Measurements from ENCODE around the gene TSHR.

The TSHR gene

DNA sequence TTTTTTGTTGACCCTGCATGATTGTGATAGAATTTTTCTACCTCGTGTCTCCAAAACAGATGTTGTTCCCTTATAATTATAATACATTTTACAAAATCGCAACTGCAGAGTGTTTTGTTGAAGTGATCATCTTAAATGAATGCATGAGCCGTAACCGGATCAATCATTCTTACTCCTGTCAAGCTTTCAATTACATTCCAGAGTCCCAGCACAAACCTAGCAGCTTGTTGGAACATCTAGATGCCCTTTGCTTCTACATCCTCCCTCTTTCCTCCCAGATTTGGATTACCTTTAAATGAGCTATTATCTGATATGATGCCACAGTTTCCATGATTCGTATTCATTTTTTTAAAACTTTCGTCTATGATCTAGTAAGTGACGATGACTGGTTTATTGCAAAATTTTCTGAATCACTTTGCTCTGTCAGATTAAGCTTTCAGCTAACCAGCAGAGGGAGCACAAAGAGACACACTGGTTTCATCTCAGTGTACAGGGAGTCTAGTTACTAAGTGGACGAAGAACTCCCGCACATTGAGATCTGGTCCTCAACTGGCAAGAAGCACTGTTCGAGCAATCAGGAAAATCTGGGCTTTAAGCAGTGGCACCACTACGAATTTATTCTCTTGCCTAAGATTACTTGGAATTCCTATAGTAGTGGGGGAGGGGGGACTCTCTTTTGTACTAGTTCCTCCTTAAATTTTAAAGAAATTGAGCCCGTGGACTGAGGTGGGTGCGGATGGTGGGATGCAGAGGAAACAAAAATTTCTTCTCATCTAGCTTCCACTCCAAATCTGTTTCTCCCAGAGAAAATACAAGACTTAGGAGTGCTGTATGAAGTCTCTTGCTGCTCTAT, 40.9 kb downstream of the TSHR start:
- Histone ChIP-seq H3K27me3 (ENCODE audit: insufficient read depth, poor library complexity, severe bottlenecking) (peaks cover 30% of the 10 kb centered on the region), H3K36me3 (ENCODE audit: low read depth) (no peaks in the 10 kb centered on the region), H3K27ac (ENCODE audit: poor library complexity, severe bottlenecking) (no peak overlapping the region), H3K4me1 (ENCODE audit: insufficient read depth, poor library complexity, severe bottlenecking) (no peaks in the 10 kb centered on the region), H3K9me3 (ENCODE audit: severe bottlenecking) (no peaks in the 10 kb centered on the region), H3K4me3 (ENCODE audit: severe bottlenecking) (no peak overlapping the region)
- peak; percentile 89 for TF ChIP-seq CTCF (IDR thresholded peaks at IDR 0.05; ENCODE audit: poor library complexity, severe bottlenecking)
- DNase-seq (ENCODE audit: low spot score) (no peak), ATAC-seq (ENCODE audit: low read depth) (peak; percentile 98)

- no peak overlapping the region for H3K4me3 ChIP-seq (ENCODE audit: severe bottlenecking)
- no peaks in the 10 kb centered on the region for H3K36me3 ChIP-seq (ENCODE audit: low read depth)
- H3K27ac ChIP-seq (ENCODE audit: poor library complexity, severe bottlenecking): no peak overlapping the region
- TF ChIP-seq CTCF (IDR thresholded peaks at IDR 0.05; ENCODE audit: poor library complexity, severe bottlenecking): no peak
- peaks cover 30% of the 10 kb centered on the region for H3K27me3 ChIP-seq (ENCODE audit: insufficient read depth, poor library complexity, severe bottlenecking)
- H3K9me3 ChIP-seq (ENCODE audit: severe bottlenecking): no peaks in the 10 kb centered on the region
- DNase-seq (ENCODE audit: low spot score) (no peak), ATAC-seq (ENCODE audit: low read depth) (no peak)
- no peaks in the 10 kb centered on the region for H3K4me1 ChIP-seq (ENCODE audit: insufficient read depth, poor library complexity, severe bottlenecking)
Observed at GRCh38 chr14:81001447-81001846, 46.0 kb downstream of the TSHR start.

DNA sequence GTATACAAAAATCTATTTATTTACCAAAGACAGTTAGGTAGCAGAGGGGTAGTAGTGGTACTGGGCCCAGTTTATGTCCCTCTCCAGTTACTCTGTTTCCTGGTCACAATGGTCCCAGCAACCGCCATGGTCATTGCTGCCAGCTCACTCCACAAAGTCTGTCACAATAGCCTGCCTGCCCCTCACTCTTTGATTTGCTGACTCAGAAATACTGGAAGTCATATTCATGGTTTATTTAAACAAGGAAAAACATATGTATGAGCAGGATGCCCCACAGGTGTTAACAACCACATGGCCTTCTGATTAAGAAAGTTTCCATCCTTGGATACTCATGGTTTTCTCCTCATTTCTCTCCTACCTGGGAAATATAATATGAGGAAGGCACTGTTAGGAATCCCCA, 49.2 kb downstream of the TSHR start:
- peaks cover 4% of the 10 kb centered on the region for H3K27me3 ChIP-seq (ENCODE audit: insufficient read depth, poor library complexity, severe bottlenecking)
- H3K4me3 ChIP-seq (ENCODE audit: severe bottlenecking): no peak overlapping the region
- no peaks in the 10 kb centered on the region for H3K4me1 ChIP-seq (ENCODE audit: insufficient read depth, poor library complexity, severe bottlenecking)
- no peaks in the 10 kb centered on the region for H3K36me3 ChIP-seq (ENCODE audit: low read depth)
- H3K9me3 ChIP-seq (ENCODE audit: severe bottlenecking): no peaks in the 10 kb centered on the region
- H3K27ac ChIP-seq (ENCODE audit: poor library complexity, severe bottlenecking): no peak overlapping the region
- no peak for TF ChIP-seq CTCF (IDR thresholded peaks at IDR 0.05; ENCODE audit: poor library complexity, severe bottlenecking)
- DNase-seq (ENCODE audit: low spot score) (no peak), ATAC-seq (ENCODE audit: low read depth) (peak; percentile 25; the same call in 1 of the 3 replicates)

DNA sequence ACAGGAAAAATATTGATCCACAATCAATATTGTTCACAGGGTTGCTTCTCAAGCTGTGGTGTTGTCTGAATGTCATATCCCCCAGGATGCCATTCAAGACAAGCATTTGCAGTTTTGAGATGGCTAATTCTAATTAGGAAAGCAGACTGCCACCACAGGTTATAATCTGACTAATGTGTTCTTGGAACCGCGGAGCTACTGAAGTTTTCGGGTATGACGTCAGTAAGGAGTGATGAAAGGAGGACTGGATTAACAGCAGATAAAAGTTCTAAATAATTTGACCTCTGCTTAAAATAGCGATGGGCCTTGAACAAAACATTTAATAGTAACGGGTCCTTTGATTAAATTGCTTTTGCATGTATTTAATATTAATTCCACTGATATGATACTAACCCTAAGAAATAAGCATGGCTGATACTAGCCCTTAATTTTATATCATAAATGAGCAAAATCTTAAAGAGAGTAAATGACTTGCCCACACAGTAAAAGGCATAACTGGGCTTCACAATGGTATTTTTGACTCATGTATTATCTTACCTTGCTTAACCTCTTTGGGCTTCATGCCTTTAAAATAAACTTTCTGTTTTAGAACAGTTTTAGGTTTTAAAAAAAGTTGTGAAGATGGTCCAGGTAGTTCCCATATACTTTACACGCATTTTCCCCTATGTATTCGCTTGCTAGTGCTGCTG, 50.3 kb downstream of the TSHR start:
- Histone ChIP-seq H3K4me3 (ENCODE audit: severe bottlenecking) (no peak overlapping the region), H3K36me3 (ENCODE audit: low read depth) (no peaks in the 10 kb centered on the region), H3K9me3 (ENCODE audit: severe bottlenecking) (no peaks in the 10 kb centered on the region), H3K4me1 (ENCODE audit: insufficient read depth, poor library complexity, severe bottlenecking) (no peaks in the 10 kb centered on the region), H3K27me3 (ENCODE audit: insufficient read depth, poor library complexity, severe bottlenecking) (peaks cover 4% of the 10 kb centered on the region), H3K27ac (ENCODE audit: poor library complexity, severe bottlenecking) (no peak overlapping the region)
- DNase-seq (ENCODE audit: low spot score): no peak
- no peak for ATAC-seq (ENCODE audit: low read depth)
- no peak for TF ChIP-seq CTCF (IDR thresholded peaks at IDR 0.05; ENCODE audit: poor library complexity, severe bottlenecking)

Measured in RWPE2 (cell line).